Muscle of leg (tissue), 11 donors: Measurements from ENCODE around the gene SMIM1. TPM values are rescaled to one million over a fixed set of nuclear protein-coding genes. Genes with fewer than 3 reads are reported as not detected.
"Not testable (repeated sequence)": the region's sequence is repeated elsewhere in the genome, so short reads cannot be mapped to it uniquely, and the experiment has no call there.

ENCODE experiments used
- DNase-seq: peaks from one replicate; pipeline ENCODE4 v3.0.0; 2013
- H3K27ac ChIP-seq: one replicate; pipeline ENCODE4 v1.5.1; 2013; ENCODE audit warnings: mild to moderate bottlenecking, low read length, control low read depth
- H3K27me3 ChIP-seq: one replicate; pipeline ENCODE4 v1.6.1; 2013; ENCODE audit warnings: low read length; ENCODE audit not compliant: control insufficient read depth, insufficient read depth
- H3K36me3 ChIP-seq: one replicate; pipeline ENCODE4 v1.6.1; 2013; ENCODE audit warnings: low read length; ENCODE audit not compliant: control insufficient read depth, insufficient read depth
- H3K4me1 ChIP-seq: one replicate; pipeline ENCODE4 v1.6.1; 2013; ENCODE audit warnings: low read length; ENCODE audit not compliant: control insufficient read depth, insufficient read depth
- H3K4me3 ChIP-seq: one replicate; pipeline ENCODE4 v1.5.1; 2013; ENCODE audit warnings: low read length, control low read depth
- H3K9me3 ChIP-seq: replicated peaks from 2 replicates; pipeline ENCODE4 v1.6.1; 2013; ENCODE audit warnings: low read depth, low read length; ENCODE audit not compliant: control insufficient read depth
- WGBS: methylation state at CpG from one replicate; pipeline ENCODE4 v1.1.5; 2013; ENCODE audit warnings: missing lambda C conversion rate; ENCODE audit not compliant: insufficient coverage; 5-methylcytosine and 5-hydroxymethylcytosine counted together
- polyA plus RNA-seq, 8 donors: library from polyadenylated mRNA; unstranded; fragments of 120-200 nt; gene quantifications; one replicate each; pipeline versions ENCODE4 v1.2.1 to v1.2.3, GENCODE V29; 2013; ENCODE audit warnings: inconsistent platforms in 1 of 8, low replicate concordance in 1 of 8; ENCODE audit not compliant: insufficient read length in 8 of 8, insufficient read depth in 1 of 8
- total RNA-seq: library from RNA; stranded (reverse); fragments of 120-200 nt; gene quantifications from one replicate; pipeline ENCODE4 v1.2.4, GENCODE V29; 2013

SMIM1 gene
- total and polyA plus RNA-seq, 9 donors, result 2.3 to 8.4 (median 4.4) TPM

- not testable (repeated sequence) for H3K9me3 ChIP-seq, H3K27ac ChIP-seq, H3K4me1 ChIP-seq, DNase-seq, H3K27me3 ChIP-seq, H3K4me3 ChIP-seq
- 77% methylated on average over 3 of the region's 9 CpGs for WGBS
- peaks cover 13% of the 10 kb centered on the region for H3K36me3 ChIP-seq
These were observed 37.7 kb downstream of the SMIM1 start for GRCh38 chr1:3810149-3810761.

- WGBS, result no CpG with 5 or more reads among the region's 2 CpGs
- DNase-seq, result no peak
- Histone ChIP-seq H3K27me3 (no peaks in the 10 kb centered on the region), H3K36me3 (peaks cover 20% of the 10 kb centered on the region), H3K27ac (no peak overlapping the region), H3K9me3 (no peaks in the 10 kb centered on the region), H3K4me1 (no peaks in the 10 kb centered on the region), H3K4me3 (no peak overlapping the region)
These were observed 39.0 kb downstream of the SMIM1 start for GRCh38 chr1:3811595-3811911.

GRCh38 chr1:3814065-3814464 lies 41.5 kb downstream of the SMIM1 start:
- no peaks in the 10 kb centered on the region for H3K27me3 ChIP-seq
- no CpG with 5 or more reads among the region's 2 CpGs for WGBS
- H3K4me1 ChIP-seq, result peaks cover 2% of the 10 kb centered on the region
- no peak overlapping the region for H3K4me3 ChIP-seq
- DNase-seq, result no peak
- H3K9me3 ChIP-seq, result no peaks in the 10 kb centered on the region
- peaks cover 20% of the 10 kb centered on the region for H3K36me3 ChIP-seq
- H3K27ac ChIP-seq, result no peak overlapping the region

- 79% methylated on average over 33 of the region's 42 CpGs for WGBS
- peaks cover 24% of the 10 kb centered on the region for H3K36me3 ChIP-seq
These were observed 42.4 kb downstream of the SMIM1 start for GRCh38 chr1:3814771-3815561.

GRCh38 chr1:3816331-3817137 lies 44.0 kb downstream of the SMIM1 start:
- peaks cover 28% of the 10 kb centered on the region for H3K36me3 ChIP-seq
- 88% methylated on average over 33 of the region's 38 CpGs for WGBS
- H3K4me1 ChIP-seq, result peaks cover 22% of the 10 kb centered on the region

More at GRCh38 chr1:3814771-3815561, 42.4 kb downstream of the SMIM1 start:
- peaks cover 10% of the 10 kb centered on the region for H3K4me1 ChIP-seq
- no peak overlapping the region for H3K4me3 ChIP-seq
- no peaks in the 10 kb centered on the region for H3K27me3 ChIP-seq
- H3K27ac ChIP-seq, result no peak overlapping the region
- H3K9me3 ChIP-seq, result no peaks in the 10 kb centered on the region
- DNase-seq, result no peak

GRCh38 chr1:3817138-3817740 lies 44.7 kb downstream of the SMIM1 start:
- WGBS, result 92% methylated on average over 15 of the region's 17 CpGs
- Histone ChIP-seq H3K27ac (no peak overlapping the region), H3K4me3 (no peak overlapping the region), H3K4me1 (peaks cover 29% of the 10 kb centered on the region), H3K36me3 (peaks cover 35% of the 10 kb centered on the region), H3K27me3 (no peaks in the 10 kb centered on the region), H3K9me3 (no peaks in the 10 kb centered on the region)
- no peak for DNase-seq

More at GRCh38 chr1:3816331-3817137, 44.0 kb downstream of the SMIM1 start:
- H3K27me3 ChIP-seq, result no peaks in the 10 kb centered on the region
- DNase-seq, result no peak
- H3K27ac ChIP-seq, result no peak overlapping the region
- H3K4me3 ChIP-seq, result no peak overlapping the region
- H3K9me3 ChIP-seq, result no peaks in the 10 kb centered on the region

- H3K4me3 ChIP-seq, result no peak overlapping the region
- H3K27ac ChIP-seq, result no peak overlapping the region
- peaks cover 43% of the 10 kb centered on the region for H3K36me3 ChIP-seq
- no peak for DNase-seq
- H3K9me3 ChIP-seq, result no peaks in the 10 kb centered on the region
- H3K4me1 ChIP-seq, result peaks cover 32% of the 10 kb centered on the region
- 88% methylated on average over 26 of the region's 28 CpGs for WGBS
- no peaks in the 10 kb centered on the region for H3K27me3 ChIP-seq
These were observed 45.5 kb downstream of the SMIM1 start for GRCh38 chr1:3817821-3818597.

- Histone ChIP-seq H3K9me3 (no peaks in the 10 kb centered on the region), H3K4me1 (peaks cover 32% of the 10 kb centered on the region), H3K27ac (peak overlapping the region; percentile 51), H3K27me3 (no peaks in the 10 kb centered on the region), H3K36me3 (peaks cover 50% of the 10 kb centered on the region), H3K4me3 (no peak overlapping the region)
- WGBS, result 50% methylated on average over 10 of the region's 10 CpGs
- peak; percentile 27 for DNase-seq
These were observed 47.2 kb downstream of the SMIM1 start for GRCh38 chr1:3819771-3820200.

- Histone ChIP-seq H3K27me3 (no peaks in the 10 kb centered on the region), H3K27ac (peak overlapping the region; percentile 60), H3K4me3 (no peak overlapping the region), H3K4me1 (peaks cover 32% of the 10 kb centered on the region), H3K9me3 (no peaks in the 10 kb centered on the region), H3K36me3 (peaks cover 48% of the 10 kb centered on the region)
- DNase-seq, result no peak
- WGBS, result 90% methylated on average over 5 of the region's 8 CpGs
These were observed 47.8 kb downstream of the SMIM1 start for GRCh38 chr1:3820316-3820715.
